Measurements from ENCODE around the gene SDC4. TPM values are rescaled to one million over a fixed set of nuclear protein-coding genes. Genes with fewer than 3 reads are reported as not detected.

The SDC4 gene
- total RNA-seq, 4 donors from 2014 or later, result 60.7 to 140 (median 94.3) TPM

GRCh38 chr20:45361793-45362192, 13.6 kb upstream of the SDC4 start:
- in situ Hi-C loops (cut with MboI; ENCODE audit: low pct_ligation_motif_present in 1 of 4, low pct_unique_long_range_greater_than_20kb in 1 of 4, low sequenced_read_pairs in 3 of 4) (no loop called here), intact Hi-C loops (cut with DNase I; ENCODE audit: low total_unique reads) (no loop called here)
- H3K27ac ChIP-seq, result peak overlapping the region; percentile 92 to 97 (median 95)
- peaks cover 40 to 77% (median 54%) of the 10 kb centered on the region in 4 donors for H3K4me1 ChIP-seq
- TF ChIP-seq CTCF (IDR thresholded peaks at IDR 0.05) (no peak), EP300 (IDR thresholded peaks at IDR 0.05; ENCODE audit: low read depth) (no peak), POLR2A (IDR thresholded peaks at IDR 0.05) (no peak), POLR2AphosphoS5 (IDR thresholded peaks at IDR 0.05) (no peak)
- H3K9me3 ChIP-seq, result no peaks in the 10 kb centered on the region
- no peak for DNase-seq
- 69% methylated on average over 6 of the region's 6 CpGs for WGBS, 2 donors (ENCODE audit: low coverage in 1 of 2)
- H3K27me3 ChIP-seq, result no peaks in the 10 kb centered on the region
- H3K36me3 ChIP-seq, result peaks cover 0 to 13% (median 4%) of the 10 kb centered on the region in 4 donors
- no peak overlapping the region for H3K4me3 ChIP-seq

GRCh38 chr20:45359406-45360148, 11.4 kb upstream of the SDC4 start:
- no peaks in the 10 kb centered on the region for H3K27me3 ChIP-seq
- peaks cover 40 to 77% (median 44%) of the 10 kb centered on the region in 4 donors for H3K4me1 ChIP-seq
- intact Hi-C loops (cut with DNase I; ENCODE audit: low total_unique reads) (no loop called here), in situ Hi-C loops (cut with MboI; ENCODE audit: low pct_ligation_motif_present in 1 of 4, low pct_unique_long_range_greater_than_20kb in 1 of 4, low sequenced_read_pairs in 3 of 4) (no loop called here)
- 52 to 72% methylated on average over 3 to 9 of the region's 9 CpGs for WGBS, 2 donors (ENCODE audit: low coverage in 1 of 2)
- TF ChIP-seq EP300 (IDR thresholded peaks at IDR 0.05; ENCODE audit: low read depth) (no peak), CTCF (IDR thresholded peaks at IDR 0.05) (no peak), POLR2AphosphoS5 (IDR thresholded peaks at IDR 0.05) (peak in 2 of 3 donors; percentile 12 to 45), POLR2A (IDR thresholded peaks at IDR 0.05) (no peak)
- peak; percentile 54 for DNase-seq
- no peak overlapping the region for H3K4me3 ChIP-seq
- peak overlapping the region; percentile 83 to 97 (median 95) for H3K27ac ChIP-seq
- H3K36me3 ChIP-seq, result no peaks in the 10 kb centered on the region
- no peaks in the 10 kb centered on the region for H3K9me3 ChIP-seq

- no peak overlapping the region for H3K4me3 ChIP-seq
- in situ Hi-C loops (cut with MboI; ENCODE audit: low pct_ligation_motif_present in 1 of 4, low pct_unique_long_range_greater_than_20kb in 1 of 4, low sequenced_read_pairs in 3 of 4), result no loop called here
Observed at GRCh38 chr20:45359069-45359405, 10.8 kb upstream of the SDC4 start.

More at GRCh38 chr20:45359069-45359405, 10.8 kb upstream of the SDC4 start:
- Histone ChIP-seq H3K27me3 (no peaks in the 10 kb centered on the region), H3K9me3 (no peaks in the 10 kb centered on the region), H3K27ac (peak overlapping the region; percentile 83 to 97 (median 95)), H3K36me3 (no peaks in the 10 kb centered on the region), H3K4me1 (peaks cover 38 to 79% (median 41%) of the 10 kb centered on the region in 4 donors)
- DNase-seq, result no peak
- intact Hi-C loops (cut with DNase I; ENCODE audit: low total_unique reads), result no loop called here
- WGBS, 2 donors (ENCODE audit: low coverage in 1 of 2), result 88% methylated on average over 7 of the region's 7 CpGs; no CpG with 5 or more reads in 1 of the 2 donors
- TF ChIP-seq EP300 (IDR thresholded peaks at IDR 0.05; ENCODE audit: low read depth), result peak; percentile 75
- TF ChIP-seq POLR2AphosphoS5 (IDR thresholded peaks at IDR 0.05), result peak in 1 of 3 donors; percentile 51
- no peak for TF ChIP-seq CTCF (IDR thresholded peaks at IDR 0.05)
